Tibial artery (tissue), 4 donors: ENCODE data around the gene VAMP2.

Experiments
- DNase-seq, 2 donors: peaks; one replicate each; pipeline ENCODE4 v3.0.0-alpha.2; 2019
- H3K27ac ChIP-seq, 2 donors: fragments of 200-600 bp; sonication (generic) in 1 of 2; 1 replicate in 1 of 2; 2 replicates in 1 of 2; pipeline ENCODE4 v1.5.1; 2018 to 2019; ENCODE audit warnings: mild to moderate bottlenecking in 1 of 2
- H3K27me3 ChIP-seq, 2 donors: fragments of 200-600 bp; sonication (generic) in 1 of 2; one replicate each; pipeline versions ENCODE4 v1.5.1 to v1.6.0; 2016 to 2019
- H3K36me3 ChIP-seq, 3 donors: fragments of 200-600 bp; sonication (generic) in 2 of 3; one replicate each; pipeline ENCODE4 v1.5.1; 2016 to 2019; ENCODE audit warnings: mild to moderate bottlenecking in 2 of 3
- H3K4me1 ChIP-seq, 4 donors: fragments of 200-600 bp; sonication (generic) in 2 of 4; 1 replicate in 3 of 4; 2 replicates in 1 of 4; pipeline ENCODE4 v1.5.1; 2016 to 2019
- H3K4me3 ChIP-seq, 2 donors: fragments of 200-600 bp; sonication (generic) in 1 of 2; 1 replicate in 1 of 2; 2 replicates in 1 of 2; pipeline ENCODE4 v1.5.1; 2018 to 2019; ENCODE audit warnings: mild to moderate bottlenecking in 2 of 2
- H3K9me3 ChIP-seq, 3 donors: fragments of 200-600 bp; sonication (generic) in 1 of 3; one replicate each; pipeline ENCODE4 v1.5.1; 2016 to 2019
- intact Hi-C: fragments of 100-400 bp; cut with DNase I; formaldehyde crosslinking; loops from one replicate; pipeline ENCODE4 v1.15.0; 2023; ENCODE audit warnings: low total_unique reads
- TF ChIP-seq, protein P1 (sequence below), 2 experiments: fragments of 200-600 bp in 1 of 2; fragments of 450-650 bp in 1 of 2; IDR thresholded peaks; one replicate each; pipeline ENCODE4 v1.5.1; 2017 to 2019; ENCODE audit warnings: antibody characterized with exemption in 2 of 2, mild to moderate bottlenecking in 1 of 2, moderate library complexity in 1 of 2

The VAMP2 gene

DNA sequence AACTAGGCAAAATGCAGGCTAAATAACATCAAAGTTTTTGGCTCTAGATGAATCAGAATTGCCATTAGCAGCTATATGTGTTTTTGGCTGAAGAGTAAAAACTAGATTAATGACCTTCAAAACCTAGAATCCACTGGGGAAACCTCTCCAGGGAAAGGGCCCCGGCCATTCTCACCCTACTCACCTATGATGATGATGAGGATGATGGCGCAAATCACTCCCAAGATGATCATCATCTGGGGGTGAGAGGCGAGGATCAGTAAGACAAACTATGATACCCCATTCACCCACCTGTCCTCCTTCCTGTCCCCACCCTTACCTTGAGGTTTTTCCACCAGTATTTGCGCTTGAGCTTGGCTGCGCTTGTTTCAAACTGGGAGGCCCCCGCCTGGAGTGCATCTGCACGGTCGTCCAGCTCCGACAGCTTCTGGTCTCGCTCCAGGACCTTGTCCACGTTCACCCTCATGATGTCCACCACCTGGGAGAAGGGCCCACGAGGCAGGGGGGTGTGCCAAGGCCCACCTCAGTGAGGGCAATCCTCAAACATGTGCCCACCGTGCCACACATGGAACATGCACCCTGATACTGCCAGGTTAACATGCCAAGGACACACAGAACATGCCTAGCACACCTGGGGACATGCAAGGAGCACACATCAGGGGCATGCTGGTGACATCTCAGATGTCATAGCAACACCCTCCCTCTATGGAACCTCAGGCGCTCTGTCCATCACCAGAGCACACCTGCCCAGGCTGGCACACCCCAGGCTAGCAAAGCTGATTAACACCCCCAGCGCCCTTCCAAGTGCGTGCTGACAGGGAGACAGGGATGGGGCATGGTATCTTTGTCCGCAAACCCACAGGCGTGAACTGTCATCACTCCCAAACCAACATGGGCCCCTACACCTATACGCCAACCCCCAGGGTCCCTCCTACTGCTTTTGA is 1.2 kb downstream of the VAMP2 start:
- Histone ChIP-seq H3K4me3 (peak overlapping the region; percentile 85 to 99), H3K4me1 (peaks cover 0 to 69% (median 45%) of the 10 kb centered on the region in 4 donors), H3K27me3 (no peaks in the 10 kb centered on the region), H3K36me3 (peaks cover 0 to 21% (median 19%) of the 10 kb centered on the region in 3 donors), H3K27ac (peak overlapping the region; percentile 99 to 100), H3K9me3 (no peaks in the 10 kb centered on the region)
- TF ChIP-seq, protein P1, sequence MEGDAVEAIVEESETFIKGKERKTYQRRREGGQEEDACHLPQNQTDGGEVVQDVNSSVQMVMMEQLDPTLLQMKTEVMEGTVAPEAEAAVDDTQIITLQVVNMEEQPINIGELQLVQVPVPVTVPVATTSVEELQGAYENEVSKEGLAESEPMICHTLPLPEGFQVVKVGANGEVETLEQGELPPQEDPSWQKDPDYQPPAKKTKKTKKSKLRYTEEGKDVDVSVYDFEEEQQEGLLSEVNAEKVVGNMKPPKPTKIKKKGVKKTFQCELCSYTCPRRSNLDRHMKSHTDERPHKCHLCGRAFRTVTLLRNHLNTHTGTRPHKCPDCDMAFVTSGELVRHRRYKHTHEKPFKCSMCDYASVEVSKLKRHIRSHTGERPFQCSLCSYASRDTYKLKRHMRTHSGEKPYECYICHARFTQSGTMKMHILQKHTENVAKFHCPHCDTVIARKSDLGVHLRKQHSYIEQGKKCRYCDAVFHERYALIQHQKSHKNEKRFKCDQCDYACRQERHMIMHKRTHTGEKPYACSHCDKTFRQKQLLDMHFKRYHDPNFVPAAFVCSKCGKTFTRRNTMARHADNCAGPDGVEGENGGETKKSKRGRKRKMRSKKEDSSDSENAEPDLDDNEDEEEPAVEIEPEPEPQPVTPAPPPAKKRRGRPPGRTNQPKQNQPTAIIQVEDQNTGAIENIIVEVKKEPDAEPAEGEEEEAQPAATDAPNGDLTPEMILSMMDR (IDR thresholded peaks at IDR 0.05): no peak
- intact Hi-C loops: loop anchor here (2.0 to 5.0 kb wide), 2 partner anchors 25 to 39 kb away; partner anchors contain the start of gene HES7
- DNase-seq: no peak

DNA sequence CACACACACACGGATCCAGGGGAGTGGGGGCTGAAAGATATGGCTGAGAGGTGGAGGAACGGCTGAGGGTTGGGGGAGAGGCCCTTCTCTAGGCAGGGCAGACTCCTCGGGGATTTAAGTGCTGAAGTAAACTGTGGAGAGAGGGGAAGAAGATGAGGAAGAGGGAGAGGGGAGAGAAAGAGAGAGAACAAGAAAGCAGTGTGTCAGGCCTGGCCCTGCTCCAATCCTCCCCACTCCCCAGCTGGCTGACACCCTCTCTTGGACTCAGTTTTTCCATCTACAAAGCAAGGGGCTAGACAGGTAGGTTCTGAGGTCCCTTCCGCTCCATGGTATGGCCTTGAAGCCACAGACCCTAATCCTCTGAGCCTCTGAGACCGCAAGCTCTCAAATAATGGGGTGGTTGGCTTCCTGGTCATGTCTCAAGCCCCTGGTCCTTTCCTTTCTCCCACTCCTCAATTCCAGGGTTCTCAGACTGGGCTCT is 2.0 kb downstream of the VAMP2 start:
- no peaks in the 10 kb centered on the region for H3K9me3 ChIP-seq

DNA sequence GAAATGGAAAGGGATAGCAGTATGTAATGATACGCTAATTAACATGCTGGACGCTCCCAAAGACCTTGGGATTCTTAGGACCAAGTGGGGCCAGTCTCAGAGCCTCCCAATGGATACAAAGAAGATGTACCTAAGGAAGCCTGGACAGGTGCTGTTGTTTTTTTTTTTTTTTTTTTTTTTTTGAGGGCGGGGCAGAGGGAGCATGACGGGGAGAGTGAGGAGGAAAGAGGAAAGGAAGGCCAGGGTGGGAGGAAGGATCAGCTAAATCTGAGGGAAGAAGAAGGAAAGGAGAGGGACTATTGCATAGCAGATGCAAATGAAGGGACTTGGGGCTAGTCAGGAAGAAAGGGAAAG is 2.5 kb downstream of the VAMP2 start:
- intact Hi-C loops: loop anchor here (2.0 to 5.0 kb wide), 2 partner anchors 23 to 38 kb away; partner anchors contain the start of gene HES7
- Histone ChIP-seq H3K36me3 (peaks cover 0 to 25% (median 19%) of the 10 kb centered on the region in 3 donors), H3K4me1 (peaks cover 0 to 69% (median 45%) of the 10 kb centered on the region in 4 donors), H3K27me3 (no peaks in the 10 kb centered on the region), H3K9me3 (no peaks in the 10 kb centered on the region), H3K27ac (peak overlapping the region; percentile 99 to 100), H3K4me3 (no peak overlapping the region)
- DNase-seq: no peak
- TF ChIP-seq, protein P1 (IDR thresholded peaks at IDR 0.05): no peak

More for the DNA sequence above, 2.0 kb downstream of the VAMP2 start:
- Histone ChIP-seq H3K27ac (peak overlapping the region; percentile 99 to 100), H3K36me3 (peaks cover 0 to 21% (median 19%) of the 10 kb centered on the region in 3 donors), H3K4me1 (peaks cover 0 to 69% (median 45%) of the 10 kb centered on the region in 4 donors), H3K27me3 (no peaks in the 10 kb centered on the region), H3K4me3 (peak overlapping the region; percentile 0 to 85)
- TF ChIP-seq, protein P1 (IDR thresholded peaks at IDR 0.05): no peak
- no peak for DNase-seq
- intact Hi-C loops: loop anchor here (2.0 to 5.0 kb wide), 2 partner anchors 24 to 38 kb away; partner anchors contain the start of gene HES7

DNA sequence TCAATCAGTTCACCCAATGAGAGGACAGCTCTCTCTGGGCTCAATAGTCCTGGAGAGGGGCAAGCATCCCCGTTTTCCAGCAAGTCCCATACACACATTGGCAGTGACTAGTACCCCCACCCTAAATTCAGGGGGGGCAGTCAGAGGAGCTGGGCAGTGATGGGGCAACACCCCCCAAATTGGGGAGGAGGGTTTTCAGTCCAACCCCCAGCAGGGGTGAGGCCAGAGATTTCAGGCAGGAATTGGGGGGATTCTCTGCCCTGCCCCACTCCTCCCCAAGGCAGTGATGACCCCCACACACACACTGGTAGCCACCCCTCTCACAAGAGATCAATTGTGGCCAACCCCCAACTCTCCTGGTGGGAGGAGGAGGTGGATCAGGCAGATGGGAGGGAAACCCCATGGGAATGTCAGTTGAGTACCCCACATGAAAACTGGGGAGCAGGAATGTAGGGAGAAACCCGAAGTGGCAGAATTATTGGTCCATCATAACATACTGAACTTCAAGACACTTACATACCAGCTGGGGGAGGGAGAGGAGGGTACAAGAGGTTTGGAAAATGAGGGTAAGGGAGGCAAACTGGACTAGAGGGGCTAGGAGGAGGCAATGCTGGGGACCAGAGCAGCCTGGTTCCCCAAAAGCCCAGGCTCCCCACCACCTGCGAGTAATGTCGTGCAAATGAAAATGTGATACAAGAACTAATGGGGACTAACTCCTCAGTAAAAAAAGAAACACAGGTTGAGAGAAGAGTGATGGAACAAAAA is 3.1 kb downstream of the VAMP2 start:
- H3K27ac ChIP-seq: peak overlapping the region; percentile 99 to 100
- TF ChIP-seq, protein P1 (IDR thresholded peaks at IDR 0.05): peak in 1 of 2 experiments; percentile 4
- H3K4me3 ChIP-seq: no peak overlapping the region
- peaks cover 0 to 68% (median 42%) of the 10 kb centered on the region in 4 donors for H3K4me1 ChIP-seq
- no peak for DNase-seq
- intact Hi-C loops: loop anchor here (2.0 to 10.0 kb wide), 3 partner anchors 23 to 315 kb away; partner anchors contain the start of gene HES7
- H3K36me3 ChIP-seq: peaks cover 0 to 26% (median 19%) of the 10 kb centered on the region in 3 donors
- no peaks in the 10 kb centered on the region for H3K9me3 ChIP-seq
- H3K27me3 ChIP-seq: no peaks in the 10 kb centered on the region

DNA sequence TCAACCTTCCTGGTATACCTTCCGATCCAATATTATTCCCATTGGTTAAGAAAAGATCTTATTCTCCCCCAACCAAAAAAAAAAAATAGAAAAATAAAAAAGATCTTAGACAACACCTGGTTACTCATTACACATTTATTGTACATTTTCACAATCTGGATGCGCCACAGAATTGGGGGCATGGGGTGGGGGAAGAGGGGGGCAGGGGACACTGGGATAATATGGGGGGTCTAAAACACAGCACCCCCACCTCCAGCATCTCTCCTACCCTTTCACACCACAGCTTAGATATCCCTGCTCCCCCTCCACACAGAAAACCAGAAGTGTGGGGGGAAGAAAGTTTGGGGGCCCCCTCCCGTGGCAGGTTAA is 3.7 kb downstream of the VAMP2 start:
- H3K9me3 ChIP-seq: no peaks in the 10 kb centered on the region
- peak overlapping the region; percentile 99 to 100 for H3K27ac ChIP-seq
- intact Hi-C loops: loop anchor here (10.0 kb wide), 1 partner anchor 314 kb away; no protein-coding TSS in a partner anchor
- H3K4me1 ChIP-seq: peaks cover 0 to 61% (median 36%) of the 10 kb centered on the region in 4 donors
- DNase-seq: no peak
- TF ChIP-seq, protein P1 (IDR thresholded peaks at IDR 0.05): no peak
- H3K27me3 ChIP-seq: no peaks in the 10 kb centered on the region
- peaks cover 0 to 26% (median 19%) of the 10 kb centered on the region in 3 donors for H3K36me3 ChIP-seq
- H3K4me3 ChIP-seq: no peak overlapping the region
